Measurements from ENCODE around the gene NEIL1. TPM values are rescaled to one million over a fixed set of nuclear protein-coding genes. Genes with fewer than 3 reads are reported as not detected.
A peak's percentile ranks its signal among the peaks of the same experiment; 100 is the strongest.
"Not testable (repeated sequence)": the region's sequence is repeated elsewhere in the genome, so short reads cannot be mapped to it uniquely, and the experiment has no call there.

The NEIL1 gene
- total RNA-seq, 2 experiments from 2014 or later: 2.8 to 3.2 TPM

- CTCF ChIA-PET: interaction anchor here (0.9 to 4.0 kb wide), 20 partner anchors 9 to 339 kb away, joined by 3 to 62 read pairs (median 6); partner anchors contain the start of genes IMP3, PTPN9, SIN3A and SNUPN
- Mint-ChIP-seq H3K27me3 (ENCODE audit: low read depth) (no peaks in the 10 kb centered on the region), H3K27ac (peak overlapping the region; percentile 94), H3K36me3 (ENCODE audit: low read depth) (peaks cover 39% of the 10 kb centered on the region), H3K9me3 (ENCODE audit: insufficient read depth) (no peaks in the 10 kb centered on the region), H3K4me1 (ENCODE audit: low read depth) (peaks cover 31% of the 10 kb centered on the region), H3K4me3 (peak overlapping the region; percentile 89)
- peak; percentile 40 for DNase-seq
- POLR2A ChIA-PET: interaction anchor here (0.6 to 5.2 kb wide), 17 partner anchors 8 to 345 kb away, joined by 3 to 69 read pairs (median 5); partner anchors contain the start of genes COMMD4, IMP3, PPCDC and PTPN9
- peak; percentile 4 for ATAC-seq
These were observed 21.9 kb downstream of the NEIL1 start for GRCh38 chr15:75368689-75369239.

- peak overlapping the region; percentile 89 for H3K4me3 Mint-ChIP-seq
- CTCF ChIA-PET: interaction anchor here (0.8 to 4.0 kb wide), 7 partner anchors 11 to 277 kb away, joined by 3 to 62 read pairs (median 13); partner anchors contain the start of genes IMP3, SIN3A and SNX33
- H3K4me1 Mint-ChIP-seq (ENCODE audit: low read depth): peaks cover 32% of the 10 kb centered on the region
- DNase-seq (no peak), ATAC-seq (no peak)
- H3K27ac Mint-ChIP-seq: peak overlapping the region; percentile 94
- H3K36me3 Mint-ChIP-seq (ENCODE audit: low read depth): peaks cover 45% of the 10 kb centered on the region
- H3K27me3 Mint-ChIP-seq (ENCODE audit: low read depth): no peaks in the 10 kb centered on the region
- H3K9me3 Mint-ChIP-seq (ENCODE audit: insufficient read depth): no peaks in the 10 kb centered on the region
- POLR2A ChIA-PET: interaction anchor here (0.8 to 5.2 kb wide), 7 partner anchors 17 to 347 kb away, joined by 3 to 69 read pairs (median 6); partner anchors contain the start of genes IMP3, PPCDC, PTPN9 and SIN3A
These were observed 23.2 kb downstream of the NEIL1 start for GRCh38 chr15:75369897-75370581.

GRCh38 chr15:75371486-75371885 is 24.6 kb downstream of the NEIL1 start:
- ChIA-PET CTCF (no interaction called here), POLR2A (no interaction called here)
- H3K27ac Mint-ChIP-seq: no peak overlapping the region
- ATAC-seq (no peak), DNase-seq (no peak)
- no peaks in the 10 kb centered on the region for H3K9me3 Mint-ChIP-seq (ENCODE audit: insufficient read depth)
- H3K36me3 Mint-ChIP-seq (ENCODE audit: low read depth): peaks cover 60% of the 10 kb centered on the region
- no peaks in the 10 kb centered on the region for H3K27me3 Mint-ChIP-seq (ENCODE audit: low read depth)
- peaks cover 35% of the 10 kb centered on the region for H3K4me1 Mint-ChIP-seq (ENCODE audit: low read depth)
- H3K4me3 Mint-ChIP-seq: no peak overlapping the region

GRCh38 chr15:75371901-75372688 is 25.3 kb downstream of the NEIL1 start:
- H3K9me3 Mint-ChIP-seq (ENCODE audit: insufficient read depth): no peaks in the 10 kb centered on the region
- H3K27ac Mint-ChIP-seq: no peak overlapping the region
- H3K4me1 Mint-ChIP-seq (ENCODE audit: low read depth): peaks cover 31% of the 10 kb centered on the region
- DNase-seq (no peak), ATAC-seq (no peak)
- H3K36me3 Mint-ChIP-seq (ENCODE audit: low read depth): peaks cover 65% of the 10 kb centered on the region
- H3K4me3 Mint-ChIP-seq: no peak overlapping the region
- no peaks in the 10 kb centered on the region for H3K27me3 Mint-ChIP-seq (ENCODE audit: low read depth)
- CTCF ChIA-PET: interaction anchor here (0.6 kb wide), 1 partner anchor 51 kb away, joined by 3 read pairs; no protein-coding TSS in a partner anchor
- POLR2A ChIA-PET: interaction anchor here (0.7 kb wide), 1 partner anchor 10 kb away, joined by 3 read pairs; no protein-coding TSS in a partner anchor

GRCh38 chr15:75380773-75381172 is 33.9 kb downstream of the NEIL1 start:
- DNase-seq: no peak
- POLR2A ChIA-PET: interaction anchor here (0.6 to 1.2 kb wide), 3 partner anchors 12 to 117 kb away, joined by 3 read pairs; partner anchors contain the start of gene MAN2C1
- H3K4me3 Mint-ChIP-seq: no peak overlapping the region
- H3K4me1 Mint-ChIP-seq (ENCODE audit: low read depth): no peaks in the 10 kb centered on the region
- H3K27me3 Mint-ChIP-seq (ENCODE audit: low read depth): no peaks in the 10 kb centered on the region
- H3K9me3 Mint-ChIP-seq (ENCODE audit: insufficient read depth): no peaks in the 10 kb centered on the region
- CTCF ChIA-PET: interaction anchor here (2.3 kb wide), 1 partner anchor 12 kb away, joined by 13 read pairs; the partner anchor contains the start of gene MAN2C1
- H3K27ac Mint-ChIP-seq: no peak overlapping the region
- no peak for ATAC-seq
- peaks cover 67% of the 10 kb centered on the region for H3K36me3 Mint-ChIP-seq (ENCODE audit: low read depth)

- H3K9me3 Mint-ChIP-seq (ENCODE audit: insufficient read depth); DNase-seq; H3K27ac Mint-ChIP-seq; POLR2A ChIA-PET; H3K27me3 Mint-ChIP-seq (ENCODE audit: low read depth); H3K4me3 Mint-ChIP-seq; ATAC-seq; H3K4me1 Mint-ChIP-seq (ENCODE audit: low read depth): not testable (repeated sequence)
- H3K36me3 Mint-ChIP-seq (ENCODE audit: low read depth): peaks cover 59% of the 10 kb centered on the region
- CTCF ChIA-PET: interaction anchor here (1.3 to 1.6 kb wide), 2 partner anchors 15 to 16 kb away, joined by 4 to 6 read pairs; partner anchors contain the start of gene MAN2C1
These were observed 37.1 kb downstream of the NEIL1 start for GRCh38 chr15:75383986-75384385.

- H3K27ac Mint-ChIP-seq: no peak overlapping the region
- H3K9me3 Mint-ChIP-seq (ENCODE audit: insufficient read depth): no peaks in the 10 kb centered on the region
- H3K4me1 Mint-ChIP-seq (ENCODE audit: low read depth): peaks cover 4% of the 10 kb centered on the region
- POLR2A ChIA-PET: no interaction called here
- DNase-seq (no peak), ATAC-seq (no peak)
- H3K27me3 Mint-ChIP-seq (ENCODE audit: low read depth): no peaks in the 10 kb centered on the region
- CTCF ChIA-PET: interaction anchor here (0.6 to 1.7 kb wide), 3 partner anchors 16 to 207 kb away, joined by 3 to 6 read pairs (median 4); partner anchors contain the start of gene MAN2C1
- peaks cover 67% of the 10 kb centered on the region for H3K36me3 Mint-ChIP-seq (ENCODE audit: low read depth)
- H3K4me3 Mint-ChIP-seq: no peak overlapping the region
These were observed 43.0 kb downstream of the NEIL1 start for GRCh38 chr15:75389791-75390382.

- ChIA-PET CTCF (no interaction called here), POLR2A (no interaction called here)
- H3K27me3 Mint-ChIP-seq (ENCODE audit: low read depth): no peaks in the 10 kb centered on the region
- no peaks in the 10 kb centered on the region for H3K9me3 Mint-ChIP-seq (ENCODE audit: insufficient read depth)
- H3K4me3 Mint-ChIP-seq: no peak overlapping the region
- H3K27ac Mint-ChIP-seq: no peak overlapping the region
- DNase-seq (no peak), ATAC-seq (no peak)
- peaks cover 2% of the 10 kb centered on the region for H3K4me1 Mint-ChIP-seq (ENCODE audit: low read depth)
- peaks cover 65% of the 10 kb centered on the region for H3K36me3 Mint-ChIP-seq (ENCODE audit: low read depth)
These were observed 50.7 kb downstream of the NEIL1 start for GRCh38 chr15:75397494-75397893.

GRCh38 chr15:75403892-75404291 is 57.1 kb downstream of the NEIL1 start:
- peaks cover 62% of the 10 kb centered on the region for H3K36me3 Mint-ChIP-seq (ENCODE audit: low read depth)

More at GRCh38 chr15:75403892-75404291, 57.1 kb downstream of the NEIL1 start:
- Mint-ChIP-seq H3K27me3 (ENCODE audit: low read depth) (no peaks in the 10 kb centered on the region), H3K9me3 (ENCODE audit: insufficient read depth) (no peaks in the 10 kb centered on the region), H3K27ac (no peak overlapping the region), H3K4me1 (ENCODE audit: low read depth) (peaks cover 11% of the 10 kb centered on the region), H3K4me3 (no peak overlapping the region)
- no peak for ATAC-seq
- POLR2A ChIA-PET: no interaction called here
- CTCF ChIA-PET: interaction anchor here (0.8 kb wide), 1 partner anchor 36 kb away, joined by 4 read pairs; the partner anchor contains the start of gene MAN2C1
- DNase-seq: no peak

Measured in activated CD8-positive, alpha-beta T cell treated with anti-CD3 and anti-CD28 coated beads, Interleukin-2, amount 10 ng/mL, durations not matched to agents 7 days and 5 days (primary cell).